Muscle layer of colon (tissue), 2 donors: ENCODE results near the gene ING5.

ENCODE experiments used
- H3K27ac ChIP-seq: one replicate; pipeline ENCODE4 v1.7.0; 2013; ENCODE audit warnings: low read depth, mild to moderate bottlenecking, low read length, moderate library complexity
- H3K27me3 ChIP-seq, 2 donors: one replicate each; pipeline ENCODE4 v1.7.0; 2013; ENCODE audit warnings: low read length in 2 of 2, mild to moderate bottlenecking in 2 of 2; ENCODE audit not compliant: insufficient read depth in 2 of 2, control insufficient read depth in 1 of 2
- H3K36me3 ChIP-seq: one replicate; pipeline ENCODE4 v1.7.0; 2013; ENCODE audit warnings: mild to moderate bottlenecking, low read length; ENCODE audit not compliant: insufficient read depth
- H3K4me1 ChIP-seq: one replicate; pipeline ENCODE4 v1.7.0; 2013; ENCODE audit warnings: mild to moderate bottlenecking, low read length; ENCODE audit not compliant: insufficient read depth
- H3K4me3 ChIP-seq, 2 donors: one replicate each; pipeline ENCODE4 v1.7.0; 2013; ENCODE audit warnings: low read length in 2 of 2, low read depth in 1 of 2, mild to moderate bottlenecking in 1 of 2, moderate library complexity in 1 of 2
- H3K9ac ChIP-seq: one replicate; pipeline ENCODE4 v1.7.0; 2013; ENCODE audit warnings: low read length
- H3K9me3 ChIP-seq: one replicate; pipeline ENCODE4 v1.7.0; 2013; ENCODE audit warnings: mild to moderate bottlenecking, low read length
- donor health status: abdominal sarcoma.
- donor health status: Adenocarcinoma of cecum.

ING5 gene

GRCh38 chr2:241744028-241744754 lies 42.4 kb downstream of the ING5 start:
- H3K9ac ChIP-seq, result no peak overlapping the region
- no peaks in the 10 kb centered on the region for H3K27me3 ChIP-seq
- no peak overlapping the region for H3K27ac ChIP-seq
- H3K4me1 ChIP-seq, result no peaks in the 10 kb centered on the region
- H3K9me3 ChIP-seq, result no peaks in the 10 kb centered on the region
- no peak overlapping the region for H3K4me3 ChIP-seq
- peaks cover 19% of the 10 kb centered on the region for H3K36me3 ChIP-seq

GRCh38 chr2:241745276-241745675 lies 43.4 kb downstream of the ING5 start:
- Histone ChIP-seq H3K4me3 (no peak overlapping the region), H3K27ac (no peak overlapping the region), H3K27me3 (no peaks in the 10 kb centered on the region), H3K4me1 (no peaks in the 10 kb centered on the region), H3K36me3 (peaks cover 26% of the 10 kb centered on the region), H3K9ac (no peak overlapping the region), H3K9me3 (no peaks in the 10 kb centered on the region)

GRCh38 chr2:241746084-241746483 lies 44.2 kb downstream of the ING5 start:
- Histone ChIP-seq H3K4me1 (no peaks in the 10 kb centered on the region), H3K9ac (no peak overlapping the region), H3K36me3 (peaks cover 28% of the 10 kb centered on the region), H3K27ac (no peak overlapping the region), H3K27me3 (no peaks in the 10 kb centered on the region), H3K9me3 (no peaks in the 10 kb centered on the region), H3K4me3 (no peak overlapping the region)

- Histone ChIP-seq H3K27ac (no peak overlapping the region), H3K4me3 (no peak overlapping the region), H3K9ac (no peak overlapping the region), H3K9me3 (no peaks in the 10 kb centered on the region), H3K36me3 (peaks cover 32% of the 10 kb centered on the region), H3K27me3 (no peaks in the 10 kb centered on the region), H3K4me1 (no peaks in the 10 kb centered on the region)
Measured at GRCh38 chr2:241748468-241749256, 46.8 kb downstream of the ING5 start.

- Histone ChIP-seq H3K4me3 (no peak overlapping the region), H3K4me1 (no peaks in the 10 kb centered on the region), H3K9ac (no peak overlapping the region), H3K27ac (no peak overlapping the region), H3K9me3 (no peaks in the 10 kb centered on the region), H3K27me3 (no peaks in the 10 kb centered on the region), H3K36me3 (peaks cover 22% of the 10 kb centered on the region)
Measured at GRCh38 chr2:241750076-241750840, 48.4 kb downstream of the ING5 start.

- no peak overlapping the region for H3K4me3 ChIP-seq
- no peaks in the 10 kb centered on the region for H3K27me3 ChIP-seq
- peaks cover 22% of the 10 kb centered on the region for H3K36me3 ChIP-seq
- H3K27ac ChIP-seq, result no peak overlapping the region
- no peaks in the 10 kb centered on the region for H3K4me1 ChIP-seq
- no peaks in the 10 kb centered on the region for H3K9me3 ChIP-seq
- no peak overlapping the region for H3K9ac ChIP-seq
Measured at GRCh38 chr2:241751152-241751551, 49.3 kb downstream of the ING5 start.

- Histone ChIP-seq H3K4me1 (no peaks in the 10 kb centered on the region), H3K9me3 (no peaks in the 10 kb centered on the region), H3K27ac (no peak overlapping the region), H3K27me3 (no peaks in the 10 kb centered on the region), H3K36me3 (peaks cover 24% of the 10 kb centered on the region), H3K4me3 (no peak overlapping the region), H3K9ac (no peak overlapping the region)
Measured at GRCh38 chr2:241751776-241752175, 49.9 kb downstream of the ING5 start.

- Histone ChIP-seq H3K27me3 (no peaks in the 10 kb centered on the region), H3K36me3 (peaks cover 28% of the 10 kb centered on the region), H3K27ac (no peak overlapping the region), H3K4me3 (no peak overlapping the region), H3K9ac (no peak overlapping the region), H3K9me3 (no peaks in the 10 kb centered on the region), H3K4me1 (no peaks in the 10 kb centered on the region)
Measured at GRCh38 chr2:241752253-241752652, 50.4 kb downstream of the ING5 start.

GRCh38 chr2:241752689-241753276 lies 50.9 kb downstream of the ING5 start:
- no peaks in the 10 kb centered on the region for H3K9me3 ChIP-seq
- H3K9ac ChIP-seq, result no peak overlapping the region
- no peaks in the 10 kb centered on the region for H3K4me1 ChIP-seq
- H3K27me3 ChIP-seq, result no peaks in the 10 kb centered on the region
- H3K36me3 ChIP-seq, result peaks cover 28% of the 10 kb centered on the region
- no peak overlapping the region for H3K27ac ChIP-seq
- H3K4me3 ChIP-seq, result no peak overlapping the region

- peaks cover 28% of the 10 kb centered on the region for H3K36me3 ChIP-seq
- no peak overlapping the region for H3K4me3 ChIP-seq
- no peaks in the 10 kb centered on the region for H3K9me3 ChIP-seq
- no peak overlapping the region for H3K9ac ChIP-seq
- no peak overlapping the region for H3K27ac ChIP-seq
- H3K4me1 ChIP-seq, result no peaks in the 10 kb centered on the region
- no peaks in the 10 kb centered on the region for H3K27me3 ChIP-seq
Measured at GRCh38 chr2:241753493-241753892, 51.7 kb downstream of the ING5 start.

- Histone ChIP-seq H3K9ac (no peak overlapping the region), H3K9me3 (no peaks in the 10 kb centered on the region), H3K27me3 (no peaks in the 10 kb centered on the region), H3K36me3 (peaks cover 26% of the 10 kb centered on the region), H3K27ac (no peak overlapping the region), H3K4me1 (no peaks in the 10 kb centered on the region), H3K4me3 (no peak overlapping the region)
Measured at GRCh38 chr2:241754042-241754441, 52.2 kb downstream of the ING5 start.
